Measurements from ENCODE around the gene GPS1.

The GPS1 gene

GRCh38 chr17:82092995-82093751, 41.5 kb downstream of the GPS1 start:
- no peak for DNase-seq

- no peak for DNase-seq
Observed at GRCh38 chr17:82094931-82095776, 43.5 kb downstream of the GPS1 start.

- DNase-seq = no peak
Observed at GRCh38 chr17:82095777-82096708, 44.3 kb downstream of the GPS1 start.

GRCh38 chr17:82096709-82097183, 45.0 kb downstream of the GPS1 start:
- DNase-seq = no peak

- DNase-seq = peak in 1 of 2 experiments; percentile 28
Observed at GRCh38 chr17:82097184-82097918, 45.7 kb downstream of the GPS1 start.

- no peak for DNase-seq
Observed at GRCh38 chr17:82097919-82098168, 46.1 kb downstream of the GPS1 start.

- DNase-seq = peak; percentile 94 to 96
Observed at GRCh38 chr17:82098169-82098938, 46.7 kb downstream of the GPS1 start, which contains the start of gene FASN. Gene FASN, minus strand, starts transcription at chr17:82098236. Its CDS starts 1,791 bp downstream, at chr17:82096445.

- peak; percentile 16 to 20 for DNase-seq
Observed at GRCh38 chr17:82098939-82099763, 47.5 kb downstream of the GPS1 start.

- no peak for DNase-seq
Observed at GRCh38 chr17:82100502-82101298, 49.0 kb downstream of the GPS1 start.

GRCh38 chr17:82101301-82101715, 49.6 kb downstream of the GPS1 start:
- DNase-seq = no peak

GRCh38 chr17:82101767-82102679, 50.3 kb downstream of the GPS1 start:
- DNase-seq = no peak

GRCh38 chr17:82103553-82104451, 52.1 kb downstream of the GPS1 start:
- DNase-seq = no peak

- DNase-seq = no peak
Observed at GRCh38 chr17:82104797-82105416, 53.2 kb downstream of the GPS1 start.

GRCh38 chr17:82105417-82105881, 53.8 kb downstream of the GPS1 start:
- DNase-seq = no peak

- peak; percentile 92 to 94 for DNase-seq
Observed at GRCh38 chr17:82105882-82106687, 54.4 kb downstream of the GPS1 start.
